GM23338 (cell line): ENCODE data around the gene SLC6A7. TPM values are rescaled to one million over a fixed set of nuclear protein-coding genes. Genes with fewer than 3 reads are reported as not detected.

ENCODE experiments used
- ATAC-seq: fragments of 200-7000 bp; cut with Tn5 transposase; 3 replicates; pipeline ENCODE4 v1.9.1; 2020
- DNase-seq: peaks from one replicate; pipeline ENCODE4 v3.0.0-alpha.2; 2015; ENCODE audit warnings: low spot score
- H2AFZ ChIP-seq: fragments of 200-600 bp; sonication (generic); 2 replicates; pipeline ENCODE4 v1.8.0; 2016; ENCODE audit warnings: antibody characterized with exemption, mild to moderate bottlenecking, moderate library complexity
- H3F3A ChIP-seq: fragments of 200-600 bp; sonication (generic); replicated peaks from 2 replicates; pipeline ENCODE4 v1.8.0; 2017; ENCODE audit warnings: antibody characterized with exemption, mixed run types, low read depth
- H3K27ac ChIP-seq: fragments of 200-600 bp; sonication (generic); 2 replicates; pipeline ENCODE4 v1.6.1; 2016; ENCODE audit warnings: low read depth
- H3K27me3 ChIP-seq: fragments of 200-600 bp; sonication (generic); 2 replicates; pipeline ENCODE4 v1.8.0; 2016; ENCODE audit warnings: mild to moderate bottlenecking, mixed run types, moderate library complexity; ENCODE audit not compliant: insufficient read depth
- H3K36me3 ChIP-seq: fragments of 200-600 bp; sonication (generic); 2 replicates; pipeline ENCODE4 v1.8.0; 2016; ENCODE audit warnings: mild to moderate bottlenecking; ENCODE audit not compliant: insufficient read depth
- H3K4me1 ChIP-seq: fragments of 200-600 bp; sonication (generic); 2 replicates; pipeline ENCODE4 v1.8.0; 2016; ENCODE audit warnings: mild to moderate bottlenecking, moderate library complexity; ENCODE audit not compliant: insufficient read depth
- H3K4me2 ChIP-seq: fragments of 200-600 bp; sonication (generic); 2 replicates; pipeline ENCODE4 v1.7.1; 2017; ENCODE audit warnings: mixed run types
- H3K4me3 ChIP-seq: fragments of 200-600 bp; sonication (generic); 2 replicates; pipeline ENCODE4 v1.6.1; 2016; ENCODE audit warnings: mixed run types
- H3K79me2 ChIP-seq: fragments of 200-600 bp; sonication (generic); replicated peaks from 2 replicates; pipeline ENCODE4 v1.8.0; 2017; ENCODE audit warnings: mild to moderate bottlenecking; ENCODE audit not compliant: insufficient read depth
- H3K9me2 ChIP-seq: fragments of 200-600 bp; sonication (generic); 2 replicates; pipeline ENCODE4 v1.8.0; 2017; ENCODE audit not compliant: insufficient read depth
- H4K20me1 ChIP-seq: fragments of 200-600 bp; sonication (generic); replicated peaks from 2 replicates; pipeline ENCODE4 v1.8.0; 2017; ENCODE audit warnings: mild to moderate bottlenecking; ENCODE audit not compliant: insufficient read depth
- H3K27ac Mint-ChIP-seq: 2 replicates; pipeline ENCODE4 v1.8.0; 2020; ENCODE audit warnings: inconsistent platforms, mild to moderate bottlenecking, moderate library complexity, mixed read lengths
- H3K27me3 Mint-ChIP-seq: 3 replicates; pipeline ENCODE4 v1.8.0; 2022; ENCODE audit warnings: low read depth, mild to moderate bottlenecking, moderate library complexity, mixed read lengths, inconsistent platforms; ENCODE audit not compliant: insufficient read depth, poor library complexity
- H3K36me3 Mint-ChIP-seq: 3 replicates; pipeline ENCODE4 v1.8.0; 2021; ENCODE audit warnings: low read depth, mild to moderate bottlenecking, inconsistent platforms, moderate library complexity, mixed read lengths
- H3K4me1 Mint-ChIP-seq: 3 replicates; pipeline ENCODE4 v1.8.0; 2020; ENCODE audit warnings: mild to moderate bottlenecking, inconsistent platforms, mixed read lengths
- H3K4me3 Mint-ChIP-seq: 3 replicates; pipeline ENCODE4 v1.8.0; 2021; ENCODE audit warnings: moderate library complexity, mild to moderate bottlenecking, inconsistent platforms, mixed read lengths
- H3K9me3 Mint-ChIP-seq: 3 replicates; pipeline ENCODE4 v1.8.0; 2020; ENCODE audit warnings: moderate library complexity, mild to moderate bottlenecking, inconsistent platforms, mixed read lengths
- NANOG ChIP-seq: IDR thresholded peaks from 2 replicates; pipeline ENCODE4 v1.6.1; 2016; ENCODE audit warnings: antibody characterized with exemption, borderline replicate concordance
- ZNF331 ChIP-seq: fragments of 250-450 bp; sonication (Bioruptor Pico); IDR thresholded peaks from 2 replicates; pipeline ENCODE4 v1.5.0; 2020; ENCODE audit warnings: low read depth, mild to moderate bottlenecking, moderate library complexity
- polyA plus RNA-seq: library from polyadenylated mRNA; unstranded; fragments of >200 nt; fragmentation: Nextera tagmentation; extraction: Ambion mirVana; gene quantifications from 2 replicates; pipeline ENCODE4 v1.2.1, GENCODE V29; 2016
- total RNA-seq: library from RNA; depleted of rRNA; stranded (reverse); fragments of >200 nt; shearing (Covaris generic); gene quantifications from 2 replicates; pipeline ENCODE4 v1.2.3, GENCODE V29; 2014
- TF ChIP-seq, protein P1 (sequence below): IDR thresholded peaks from one replicate; pipeline ENCODE4 v1.6.1; 2018; ENCODE audit warnings: antibody characterized with exemption; ENCODE audit not compliant: unreplicated experiment
- TF ChIP-seq, protein P2 (sequence below): IDR thresholded peaks from 2 replicates; pipeline ENCODE4 v1.6.1; 2016; ENCODE audit warnings: antibody characterized with exemption

SLC6A7 gene
- total and polyA plus RNA-seq, 2 experiments from 2014 or later: not detected

DNA sequence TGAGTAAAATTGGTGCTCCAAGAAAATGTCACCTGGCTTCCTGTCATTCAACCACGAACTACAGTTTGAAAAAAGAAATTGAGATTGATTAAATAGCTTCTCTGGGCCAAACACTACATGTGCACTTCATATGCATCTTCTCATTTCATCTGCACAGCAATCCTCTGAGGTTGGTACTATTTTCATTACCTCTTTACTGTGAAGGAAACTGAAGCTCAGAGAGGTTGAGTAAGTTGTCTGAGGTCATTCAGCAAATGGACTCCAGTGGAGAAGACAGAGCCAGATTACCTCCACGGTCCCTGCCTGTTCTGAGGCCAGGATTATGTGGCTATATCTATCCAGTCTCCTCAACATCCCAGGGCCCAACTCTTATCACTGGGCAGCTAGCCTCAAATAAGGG lies 46.5 kb downstream of the SLC6A7 start:
- TF ChIP-seq, protein P1, sequence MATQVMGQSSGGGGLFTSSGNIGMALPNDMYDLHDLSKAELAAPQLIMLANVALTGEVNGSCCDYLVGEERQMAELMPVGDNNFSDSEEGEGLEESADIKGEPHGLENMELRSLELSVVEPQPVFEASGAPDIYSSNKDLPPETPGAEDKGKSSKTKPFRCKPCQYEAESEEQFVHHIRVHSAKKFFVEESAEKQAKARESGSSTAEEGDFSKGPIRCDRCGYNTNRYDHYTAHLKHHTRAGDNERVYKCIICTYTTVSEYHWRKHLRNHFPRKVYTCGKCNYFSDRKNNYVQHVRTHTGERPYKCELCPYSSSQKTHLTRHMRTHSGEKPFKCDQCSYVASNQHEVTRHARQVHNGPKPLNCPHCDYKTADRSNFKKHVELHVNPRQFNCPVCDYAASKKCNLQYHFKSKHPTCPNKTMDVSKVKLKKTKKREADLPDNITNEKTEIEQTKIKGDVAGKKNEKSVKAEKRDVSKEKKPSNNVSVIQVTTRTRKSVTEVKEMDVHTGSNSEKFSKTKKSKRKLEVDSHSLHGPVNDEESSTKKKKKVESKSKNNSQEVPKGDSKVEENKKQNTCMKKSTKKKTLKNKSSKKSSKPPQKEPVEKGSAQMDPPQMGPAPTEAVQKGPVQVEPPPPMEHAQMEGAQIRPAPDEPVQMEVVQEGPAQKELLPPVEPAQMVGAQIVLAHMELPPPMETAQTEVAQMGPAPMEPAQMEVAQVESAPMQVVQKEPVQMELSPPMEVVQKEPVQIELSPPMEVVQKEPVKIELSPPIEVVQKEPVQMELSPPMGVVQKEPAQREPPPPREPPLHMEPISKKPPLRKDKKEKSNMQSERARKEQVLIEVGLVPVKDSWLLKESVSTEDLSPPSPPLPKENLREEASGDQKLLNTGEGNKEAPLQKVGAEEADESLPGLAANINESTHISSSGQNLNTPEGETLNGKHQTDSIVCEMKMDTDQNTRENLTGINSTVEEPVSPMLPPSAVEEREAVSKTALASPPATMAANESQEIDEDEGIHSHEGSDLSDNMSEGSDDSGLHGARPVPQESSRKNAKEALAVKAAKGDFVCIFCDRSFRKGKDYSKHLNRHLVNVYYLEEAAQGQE: no peak
- TF ChIP-seq, protein P2, sequence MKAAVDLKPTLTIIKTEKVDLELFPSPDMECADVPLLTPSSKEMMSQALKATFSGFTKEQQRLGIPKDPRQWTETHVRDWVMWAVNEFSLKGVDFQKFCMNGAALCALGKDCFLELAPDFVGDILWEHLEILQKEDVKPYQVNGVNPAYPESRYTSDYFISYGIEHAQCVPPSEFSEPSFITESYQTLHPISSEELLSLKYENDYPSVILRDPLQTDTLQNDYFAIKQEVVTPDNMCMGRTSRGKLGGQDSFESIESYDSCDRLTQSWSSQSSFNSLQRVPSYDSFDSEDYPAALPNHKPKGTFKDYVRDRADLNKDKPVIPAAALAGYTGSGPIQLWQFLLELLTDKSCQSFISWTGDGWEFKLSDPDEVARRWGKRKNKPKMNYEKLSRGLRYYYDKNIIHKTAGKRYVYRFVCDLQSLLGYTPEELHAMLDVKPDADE: no peak
- Histone ChIP-seq H3K4me2 (no peak overlapping the region), H4K20me1 (no peaks in the 10 kb centered on the region), H3K79me2 (no peaks in the 10 kb centered on the region), H3K4me1 (no peaks in the 10 kb centered on the region), H2AFZ (no peak overlapping the region), H3K27me3 (no peaks in the 10 kb centered on the region), H3K4me3 (no peak overlapping the region), H3K9me2 (no peaks in the 10 kb centered on the region), H3K27ac (no peak overlapping the region), H3K36me3 (no peaks in the 10 kb centered on the region), H3F3A (no peaks in the 10 kb centered on the region)
- no peak overlapping the region for H3K27ac Mint-ChIP-seq
- no peak for DNase-seq
- no peaks in the 10 kb centered on the region for H3K9me3 Mint-ChIP-seq
- H3K4me3 Mint-ChIP-seq: no peak overlapping the region
- no peak for ATAC-seq
- peaks cover 1% of the 10 kb centered on the region for H3K27me3 Mint-ChIP-seq
- no peaks in the 10 kb centered on the region for H3K4me1 Mint-ChIP-seq
- H3K36me3 Mint-ChIP-seq: no peaks in the 10 kb centered on the region

DNA sequence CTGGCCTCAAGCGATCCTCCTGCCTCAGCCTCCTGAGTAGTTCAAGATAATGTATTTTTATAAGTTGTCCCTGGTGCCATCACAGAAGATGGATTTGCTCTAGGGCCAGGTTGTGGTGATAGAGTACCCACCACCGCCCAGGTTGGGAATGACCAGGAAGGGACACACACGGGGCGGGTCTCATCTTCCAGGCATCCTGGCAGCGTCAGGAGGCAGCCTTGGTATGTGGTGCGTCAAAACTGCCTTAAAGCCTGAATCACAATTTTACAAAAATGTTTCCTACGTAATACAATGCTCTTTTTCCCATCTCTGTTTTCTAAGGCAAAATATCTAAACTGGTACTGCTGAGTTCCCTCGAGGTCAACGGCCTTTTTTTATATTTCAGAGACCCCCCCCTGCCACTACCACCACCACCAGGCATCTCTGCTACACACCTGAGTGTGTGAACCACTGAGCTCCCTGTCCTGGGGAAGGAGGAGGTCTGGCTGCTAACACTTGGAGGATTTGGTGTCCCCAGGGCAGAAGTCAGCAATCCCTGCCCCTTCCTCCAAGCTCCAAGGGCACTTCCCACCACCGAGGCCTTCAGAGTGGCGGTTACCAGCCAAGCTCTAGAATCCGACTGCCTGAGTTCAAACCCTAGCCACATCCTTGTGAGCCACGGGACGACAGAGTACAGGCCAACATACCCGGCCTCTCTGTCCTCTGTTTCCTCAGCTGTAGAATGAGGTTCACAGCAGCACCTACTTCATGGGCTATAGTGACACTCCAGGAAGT lies 47.3 kb downstream of the SLC6A7 start:
- H3K36me3 ChIP-seq: no peaks in the 10 kb centered on the region
- H3K36me3 Mint-ChIP-seq: no peaks in the 10 kb centered on the region
- no peaks in the 10 kb centered on the region for H3K9me3 Mint-ChIP-seq
- no peaks in the 10 kb centered on the region for H3K9me2 ChIP-seq
- no peaks in the 10 kb centered on the region for H3K79me2 ChIP-seq
- H3K4me3 ChIP-seq: no peak overlapping the region
- no peak overlapping the region for H3K4me2 ChIP-seq
- DNase-seq (no peak), ATAC-seq (no peak)
- TF ChIP-seq, protein P1: no peak
- TF ChIP-seq ZNF331 (CRISPR knock-in tag): no peak
- TF ChIP-seq NANOG: no peak
- H3K27ac ChIP-seq: no peak overlapping the region
- no peaks in the 10 kb centered on the region for H4K20me1 ChIP-seq
- no peak overlapping the region for H3K4me3 Mint-ChIP-seq
- H3K27me3 Mint-ChIP-seq: peaks cover 1% of the 10 kb centered on the region
- no peaks in the 10 kb centered on the region for H3K27me3 ChIP-seq
- no peak overlapping the region for H2AFZ ChIP-seq
- no peaks in the 10 kb centered on the region for H3K4me1 ChIP-seq
- no peak overlapping the region for H3K27ac Mint-ChIP-seq
- no peaks in the 10 kb centered on the region for H3F3A ChIP-seq
- H3K4me1 Mint-ChIP-seq: peaks cover 3% of the 10 kb centered on the region; the same call in 1 of the 3 replicates
